ENCODE data around the gene IL17REL. TPM values are rescaled to one million over a fixed set of nuclear protein-coding genes. Genes with fewer than 3 reads are reported as not detected.
A peak's percentile ranks its signal among the peaks of the same experiment; 100 is the strongest.
"Not testable (repeated sequence)": the region's sequence is repeated elsewhere in the genome, so short reads cannot be mapped to it uniquely, and the experiment has no call there.

Gene IL17REL
- total and polyA plus RNA-seq, 10 of the 15 experiments (the other 5 are each of a cell fraction or from before 2014, with no cell fraction given) = 0.03 TPM; not detected in 9

DNA sequence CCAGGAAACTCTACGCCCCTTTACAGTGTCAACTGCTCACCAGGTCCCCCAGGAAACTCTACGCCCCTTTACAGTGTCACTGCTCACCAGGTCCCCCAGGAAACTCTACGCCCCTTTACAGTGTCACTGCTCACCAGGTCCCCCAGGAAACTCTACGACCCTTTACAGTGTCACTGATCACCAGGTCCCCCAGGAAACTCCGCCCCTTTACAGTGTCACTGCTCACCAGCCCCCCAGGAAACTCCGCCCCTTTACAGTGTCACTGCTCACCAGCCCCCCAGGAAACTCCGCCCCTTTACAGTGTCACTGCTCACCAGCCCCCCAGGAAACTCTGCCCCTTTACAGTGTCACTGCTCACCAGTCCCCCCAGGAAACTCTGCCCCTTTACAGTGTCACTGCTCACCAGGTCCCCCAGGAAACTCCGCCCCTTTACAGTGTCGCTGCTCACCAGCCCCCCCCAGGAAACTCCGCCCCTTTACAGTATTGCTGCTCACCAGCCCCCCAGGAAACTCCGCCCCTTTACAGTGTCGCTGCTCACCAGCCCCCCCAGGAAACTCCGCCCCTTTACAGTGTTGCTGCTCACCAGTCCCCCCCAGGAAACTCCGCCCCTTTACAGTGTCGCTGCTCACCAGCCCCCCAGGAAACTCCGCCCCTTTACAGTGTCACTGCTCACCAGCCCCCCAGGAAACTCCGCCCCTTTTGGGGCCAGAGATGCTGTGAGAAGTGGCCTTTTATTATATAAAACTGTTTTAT lies 67.3 kb downstream of the IL17REL start:
- 0 out of 2 replicates have a peak, but pooled peaks have one; percentile 3 for TF ChIP-seq CREM (IDR thresholded peaks at IDR 0.05; ENCODE audit: low read depth)
- TF ChIP-seq CHD2 (IDR thresholded peaks at IDR 0.05; ENCODE audit: borderline replicate concordance, low read depth, low read length) = 0 out of 2 replicates have a peak, but pooled peaks have one; percentile 45
- TF ChIP-seq GABPA (IDR thresholded peaks at IDR 0.05; ENCODE audit: low read depth) = peak; percentile 85
- peak; percentile 23 for TF ChIP-seq ZZZ3 (IDR thresholded peaks at IDR 0.05; ENCODE audit: control insufficient read depth, insufficient read length, low read depth)
- TF ChIP-seq CREB1 (IDR thresholded peaks at IDR 0.05; ENCODE audit: low read depth) = peak; percentile 61
- TF ChIP-seq SRF (IDR thresholded peaks at IDR 0.05; ENCODE audit: low read depth in 2 of 2, low read length in 2 of 2) = 0 out of 4 replicates have a peak, but pooled peaks of 1 of the 2 experiments have one; percentile 50
- TF ChIP-seq MXI1 (IDR thresholded peaks at IDR 0.05; ENCODE audit: low read depth, low read length) = peak; percentile 24; the same call in 1 of the 2 replicates
- TF ChIP-seq HCFC1 (IDR thresholded peaks at IDR 0.05; ENCODE audit: low read length) = peak; percentile 64
- peak; percentile 11; the same call in 1 of the 2 replicates for TF ChIP-seq RUNX3 (IDR thresholded peaks at IDR 0.05; ENCODE audit: low read length)
- TF ChIP-seq SIX5 (IDR thresholded peaks at IDR 0.05; ENCODE audit: low read depth, low read length, severe bottlenecking) = peak; percentile 40
- 0 out of 2 replicates have a peak, but pooled peaks have one; percentile 31 for TF ChIP-seq NFIC (IDR thresholded peaks at IDR 0.05; ENCODE audit: low read depth, low read length)
- peak; percentile 52 for TF ChIP-seq SP1 (IDR thresholded peaks at IDR 0.05; ENCODE audit: low read depth, low read length)
- Histone ChIP-seq H3K79me2 (ENCODE audit: control insufficient read depth, insufficient read depth, low read length) (peaks cover 16% of the 10 kb centered on the region), H2AFZ (ENCODE audit: control insufficient read depth, low read depth, low read length) (peak overlapping the region; percentile 64), H3K4me2 (ENCODE audit: control insufficient read depth, insufficient read depth) (peak overlapping the region; percentile 52; the same call in 1 of the 2 replicates), H3K27ac (ENCODE audit: control insufficient read depth, insufficient read depth) (peak overlapping the region; percentile 73), H3K9ac (ENCODE audit: control insufficient read depth, insufficient read depth, low read length) (peak overlapping the region; percentile 46; the same call in 1 of the 2 replicates)
- in situ Hi-C loops (cut with MboI); H3K9me3 ChIP-seq (replicated peaks; ENCODE audit: control insufficient read depth, insufficient read depth, low read length); BruUV-seq (replicated peaks); H4K20me1 ChIP-seq (ENCODE audit: control insufficient read depth, insufficient read depth); SMC1A ChIA-PET (ENCODE audit: uncharacterized antibody, unreplicated experiment); H3K27me3 ChIP-seq (replicated peaks in 1 of 2; ENCODE audit: control insufficient read depth in 2 of 2, insufficient read depth in 2 of 2, low read length in 1 of 2); H3K4me1 ChIP-seq (ENCODE audit: control insufficient read depth, insufficient read depth, low read length); ATAC-seq; H3K4me3 ChIP-seq; H3K36me3 ChIP-seq (ENCODE audit: control insufficient read depth in 2 of 2, insufficient read depth in 2 of 2, low read length in 1 of 2); intact Hi-C loops (cut with micrococcal nuclease; ENCODE audit: unreplicated experiment): not testable (repeated sequence)
- RAD21 ChIA-PET (ENCODE audit: unreplicated experiment) = interaction anchor here (1.0 kb wide), 1 partner anchor 17 kb away, joined by 3 read pairs; no protein-coding TSS in a partner anchor
- POLR2A ChIA-PET = interaction anchor here (1.0 kb wide), 3 partner anchors 9 to 124 kb away, joined by 3 read pairs; no protein-coding TSS in a partner anchor
- DNase-seq (ENCODE audit: low read depth, low spot score) = peak; percentile 81
- peak; percentile 98 for FAIRE-seq
- CTCF ChIA-PET = interaction anchor here (0.7 kb wide), 1 partner anchor 9 kb away, joined by 4 read pairs; no protein-coding TSS in a partner anchor
- 39% methylated on average over 15 of the region's 17 CpGs for WGBS (ENCODE audit: insufficient coverage, insufficient replicate concordance, low lambda C conversion rate, missing lambda C conversion rate)

Small RNAs within 50 kb of the gene (microRNA-seq; reads per million reads assigned to microRNA genes)
- 1.1 reads per million for gene MIR6821

Small RNAs within 50 kb of the gene (small RNA-seq; reads per million reads assigned to genes)
- 0.16 reads per million for gene MIR6821

Other genes starting within 250 kb of the IL17REL start
Only the 7 nearest of the 14 such genes appear.
- 9.8 and 10.5 TPM in 2 replicates for gene ALG12, start 94.3 kb downstream of the IL17REL start, total RNA-seq (2014; rRNA removed)
- 3.3 and 3.7 TPM in 2 replicates for gene ALG12, start 94.3 kb downstream of the IL17REL start, total RNA-seq (2014; rRNA removed; fragmentation: Illumina TruSeq; extraction: Trizol)
- gene ALG12, start 94.3 kb downstream of the IL17REL start, total RNA-seq (2021) = 15.8 and 16.6 TPM in 2 replicates
- gene ALG12, start 94.3 kb downstream of the IL17REL start, polyA plus RNA-seq (2011; rRNA removed) = 2.2 and 5.2 TPM in 2 replicates
- gene ALG12, start 94.3 kb downstream of the IL17REL start, polyA plus RNA-seq (2014; fragmentation: Illumina TruSeq; extraction: Trizol) = 0.79 and 4.3 TPM in 2 replicates
- gene ALG12, start 94.3 kb downstream of the IL17REL start, polyA plus RNA-seq (2014; fragmentation: Nextera tagmentation; extraction: Ambion mirVana) = under 1 TPM; 0.22 to 0.37 TPM
- gene ALG12, start 94.3 kb downstream of the IL17REL start, polyA plus RNA-seq (2014; rRNA removed) = 8.0 and 9.7 TPM in 2 replicates
- gene ALG12, start 94.3 kb downstream of the IL17REL start, polyA plus RNA-seq (2016; fragmentation: Nextera tagmentation; extraction: Ambion mirVana) = 10 to 100 TPM; 17.9 to 23.4 TPM
- 37.9 and 49.5 TPM in 2 replicates for gene CRELD2, start 94.1 kb downstream of the IL17REL start, total RNA-seq (2014; rRNA removed)
- 16.1 and 16.5 TPM in 2 replicates for gene CRELD2, start 94.1 kb downstream of the IL17REL start, total RNA-seq (2014; rRNA removed; fragmentation: Illumina TruSeq; extraction: Trizol)
- gene CRELD2, start 94.1 kb downstream of the IL17REL start, total RNA-seq (2021) = 40.6 and 48.1 TPM in 2 replicates
- 8.4 and 14.0 TPM in 2 replicates for gene CRELD2, start 94.1 kb downstream of the IL17REL start, polyA plus RNA-seq (2011; rRNA removed)
- 3.2 and 11.9 TPM in 2 replicates for gene CRELD2, start 94.1 kb downstream of the IL17REL start, polyA plus RNA-seq (2014; fragmentation: Illumina TruSeq; extraction: Trizol)
- 10 to 100 TPM in 1 of 2 experiments, 1 to 10 TPM in 1; 9.4 to 15.0 TPM for gene CRELD2, start 94.1 kb downstream of the IL17REL start, polyA plus RNA-seq (2014; fragmentation: Nextera tagmentation; extraction: Ambion mirVana)
- 35.7 and 45.0 TPM in 2 replicates for gene CRELD2, start 94.1 kb downstream of the IL17REL start, polyA plus RNA-seq (2014; rRNA removed)
- 100 to 1,000 TPM in 1 of 2 experiments, 10 to 100 TPM in 1; 97.0 to 111 TPM for gene CRELD2, start 94.1 kb downstream of the IL17REL start, polyA plus RNA-seq (2016; fragmentation: Nextera tagmentation; extraction: Ambion mirVana)
- gene PIM3, start 52.0 kb downstream of the IL17REL start, total RNA-seq (2014; rRNA removed) = 44.7 and 51.8 TPM in 2 replicates
- gene PIM3, start 52.0 kb downstream of the IL17REL start, total RNA-seq (2014; rRNA removed; fragmentation: Illumina TruSeq; extraction: Trizol) = 11.0 and 11.9 TPM in 2 replicates
- gene PIM3, start 52.0 kb downstream of the IL17REL start, total RNA-seq (2021) = 59.5 and 60.8 TPM in 2 replicates
- gene PIM3, start 52.0 kb downstream of the IL17REL start, polyA plus RNA-seq (2011; rRNA removed) = 8.6 and 12.4 TPM in 2 replicates
- 2.2 and 6.2 TPM in 2 replicates for gene PIM3, start 52.0 kb downstream of the IL17REL start, polyA plus RNA-seq (2014; fragmentation: Illumina TruSeq; extraction: Trizol)
- gene PIM3, start 52.0 kb downstream of the IL17REL start, polyA plus RNA-seq (2014; fragmentation: Nextera tagmentation; extraction: Ambion mirVana) = 1 to 10 TPM in 1 of 2 experiments, under 1 TPM in 1; 0.31 to 1.5 TPM
- 57.0 and 57.8 TPM in 2 replicates for gene PIM3, start 52.0 kb downstream of the IL17REL start, polyA plus RNA-seq (2014; rRNA removed)
- 10 to 100 TPM; 12.4 to 34.3 TPM for gene PIM3, start 52.0 kb downstream of the IL17REL start, polyA plus RNA-seq (2016; fragmentation: Nextera tagmentation; extraction: Ambion mirVana)
- gene TTLL8, start 45.5 kb upstream of the IL17REL start, total RNA-seq (2014; rRNA removed) = not detected in 2 replicates
- not detected in 2 replicates for gene TTLL8, start 45.5 kb upstream of the IL17REL start, total RNA-seq (2014; rRNA removed; fragmentation: Illumina TruSeq; extraction: Trizol)
- not detected in 2 replicates for gene TTLL8, start 45.5 kb upstream of the IL17REL start, total RNA-seq (2021)
- gene TTLL8, start 45.5 kb upstream of the IL17REL start, polyA plus RNA-seq (2011; rRNA removed) = not detected in 2 replicates
- not detected in 2 replicates for gene TTLL8, start 45.5 kb upstream of the IL17REL start, polyA plus RNA-seq (2014; fragmentation: Illumina TruSeq; extraction: Trizol)
- gene TTLL8, start 45.5 kb upstream of the IL17REL start, polyA plus RNA-seq (2014; fragmentation: Nextera tagmentation; extraction: Ambion mirVana) = not detected
- gene TTLL8, start 45.5 kb upstream of the IL17REL start, polyA plus RNA-seq (2014; rRNA removed) = not detected in 2 replicates
- not detected for gene TTLL8, start 45.5 kb upstream of the IL17REL start, polyA plus RNA-seq (2016; fragmentation: Nextera tagmentation; extraction: Ambion mirVana)
- not detected in 2 replicates for gene MLC1, start 72.7 kb upstream of the IL17REL start, total RNA-seq (2014; rRNA removed)
- gene MLC1, start 72.7 kb upstream of the IL17REL start, total RNA-seq (2014; rRNA removed; fragmentation: Illumina TruSeq; extraction: Trizol) = not detected in 2 replicates
- gene MLC1, start 72.7 kb upstream of the IL17REL start, total RNA-seq (2021) = not detected in 2 replicates
- gene MLC1, start 72.7 kb upstream of the IL17REL start, polyA plus RNA-seq (2011; rRNA removed) = 0.07 TPM in 1 of 2 replicates, not detected in the other
- 0.03 TPM in 1 of 2 replicates, not detected in the other for gene MLC1, start 72.7 kb upstream of the IL17REL start, polyA plus RNA-seq (2014; fragmentation: Illumina TruSeq; extraction: Trizol)
- not detected for gene MLC1, start 72.7 kb upstream of the IL17REL start, polyA plus RNA-seq (2014; fragmentation: Nextera tagmentation; extraction: Ambion mirVana)
- gene MLC1, start 72.7 kb upstream of the IL17REL start, polyA plus RNA-seq (2014; rRNA removed) = not detected in 2 replicates
- under 1 TPM in 1 of 2 experiments, not detected in 1; 0.15 TPM for gene MLC1, start 72.7 kb upstream of the IL17REL start, polyA plus RNA-seq (2016; fragmentation: Nextera tagmentation; extraction: Ambion mirVana)
- not detected in 2 replicates for gene MOV10L1, start 77.2 kb upstream of the IL17REL start, total RNA-seq (2014; rRNA removed)
- not detected in 2 replicates for gene MOV10L1, start 77.2 kb upstream of the IL17REL start, total RNA-seq (2014; rRNA removed; fragmentation: Illumina TruSeq; extraction: Trizol)
- gene MOV10L1, start 77.2 kb upstream of the IL17REL start, total RNA-seq (2021) = not detected in 2 replicates
- not detected in 2 replicates for gene MOV10L1, start 77.2 kb upstream of the IL17REL start, polyA plus RNA-seq (2011; rRNA removed)
- gene MOV10L1, start 77.2 kb upstream of the IL17REL start, polyA plus RNA-seq (2014; fragmentation: Illumina TruSeq; extraction: Trizol) = not detected in 2 replicates
- gene MOV10L1, start 77.2 kb upstream of the IL17REL start, polyA plus RNA-seq (2014; fragmentation: Nextera tagmentation; extraction: Ambion mirVana) = not detected
- 0.22 TPM in 1 of 2 replicates, not detected in the other for gene MOV10L1, start 77.2 kb upstream of the IL17REL start, polyA plus RNA-seq (2014; rRNA removed)
- gene MOV10L1, start 77.2 kb upstream of the IL17REL start, polyA plus RNA-seq (2016; fragmentation: Nextera tagmentation; extraction: Ambion mirVana) = not detected
- gene PANX2, start 158.0 kb upstream of the IL17REL start, total RNA-seq (2014; rRNA removed) = 0.17 TPM in 1 of 2 replicates, not detected in the other
- 0.04 TPM in 1 of 2 replicates, not detected in the other for gene PANX2, start 158.0 kb upstream of the IL17REL start, total RNA-seq (2014; rRNA removed; fragmentation: Illumina TruSeq; extraction: Trizol)
- gene PANX2, start 158.0 kb upstream of the IL17REL start, total RNA-seq (2021) = 0.32 and 0.44 TPM in 2 replicates
- gene PANX2, start 158.0 kb upstream of the IL17REL start, polyA plus RNA-seq (2011; rRNA removed) = 0.04 TPM in 1 of 2 replicates, not detected in the other
- not detected in 2 replicates for gene PANX2, start 158.0 kb upstream of the IL17REL start, polyA plus RNA-seq (2014; fragmentation: Illumina TruSeq; extraction: Trizol)
- not detected for gene PANX2, start 158.0 kb upstream of the IL17REL start, polyA plus RNA-seq (2014; fragmentation: Nextera tagmentation; extraction: Ambion mirVana)
- gene PANX2, start 158.0 kb upstream of the IL17REL start, polyA plus RNA-seq (2014; rRNA removed) = 0.19 and 0.37 TPM in 2 replicates
- gene PANX2, start 158.0 kb upstream of the IL17REL start, polyA plus RNA-seq (2016; fragmentation: Nextera tagmentation; extraction: Ambion mirVana) = not detected